Uterus (tissue), 4 donors: Measurements from ENCODE around the gene CCL19. TPM values are rescaled to one million over a fixed set of nuclear protein-coding genes. Genes with fewer than 3 reads are reported as not detected.

ENCODE experiments used
- DNase-seq, 2 donors: peaks; one replicate each; pipeline ENCODE4 v3.0.0-alpha.2; 2019 to 2020
- H3K27ac ChIP-seq, 2 donors: fragments of 200-600 bp; sonication (generic); 1 replicate in 1 of 2; 2 replicates in 1 of 2; pipeline ENCODE4 v1.5.1; 2016 to 2018
- H3K27me3 ChIP-seq, 2 donors: fragments of 200-600 bp; sonication (generic); one replicate each; pipeline ENCODE4 v1.5.1; 2018 to 2019; ENCODE audit warnings: control low read depth in 1 of 2
- H3K36me3 ChIP-seq, 2 donors: fragments of 200-600 bp; sonication (generic); one replicate each; pipeline ENCODE4 v1.5.1; 2019; ENCODE audit warnings: control low read depth in 1 of 2
- H3K4me1 ChIP-seq, 2 donors: fragments of 200-600 bp; sonication (generic); one replicate each; pipeline ENCODE4 v1.5.1; 2018 to 2019; ENCODE audit warnings: control low read depth in 1 of 2
- H3K4me3 ChIP-seq, 2 donors: fragments of 200-600 bp; sonication (generic); 1 replicate in 1 of 2; 2 replicates in 1 of 2; pipeline ENCODE4 v1.5.1; 2018 to 2019; ENCODE audit warnings: mild to moderate bottlenecking in 1 of 2
- H3K9me3 ChIP-seq, 2 donors: fragments of 200-600 bp; sonication (generic); one replicate each; pipeline ENCODE4 v1.5.1; 2019; ENCODE audit warnings: control low read depth in 1 of 2
- POLR2A ChIP-seq, 2 donors: fragments of 450-650 bp; IDR thresholded peaks; one replicate each; pipeline ENCODE4 v1.6.1; 2016; ENCODE audit warnings: antibody characterized with exemption in 2 of 2, mild to moderate bottlenecking in 1 of 2, moderate library complexity in 1 of 2
- intact Hi-C: fragments of 100-400 bp; cut with DNase I; formaldehyde crosslinking; loops from one replicate; pipeline ENCODE4 v1.15.1; 2023; ENCODE audit warnings: low total_unique reads
- total RNA-seq, 4 donors: library from RNA; depleted of rRNA in 3 of 4; stranded (reverse); fragments of >200 nt in 3 of 4; gene quantifications; one replicate each; pipeline versions ENCODE4 v1.1.0 to v1.2.4, GENCODE V29; 2014 to 2023
- TF ChIP-seq, protein P1 (sequence below), 4 experiments: fragments of 200-600 bp in 2 of 4; fragments of 450-650 bp in 2 of 4; sonication (generic) in 2 of 4; IDR thresholded peaks; one replicate each; pipeline ENCODE4 v1.5.1; 2016 to 2019; ENCODE audit warnings: antibody characterized with exemption in 4 of 4, mild to moderate bottlenecking in 2 of 4, moderate library complexity in 1 of 4
- donor health status: DM: yes; HTN: yes; CAD: no.

Gene CCL19
- total RNA-seq, 4 donors from 2014 or later: 0.55 to 1.3 TPM; not detected in 2

DNA sequence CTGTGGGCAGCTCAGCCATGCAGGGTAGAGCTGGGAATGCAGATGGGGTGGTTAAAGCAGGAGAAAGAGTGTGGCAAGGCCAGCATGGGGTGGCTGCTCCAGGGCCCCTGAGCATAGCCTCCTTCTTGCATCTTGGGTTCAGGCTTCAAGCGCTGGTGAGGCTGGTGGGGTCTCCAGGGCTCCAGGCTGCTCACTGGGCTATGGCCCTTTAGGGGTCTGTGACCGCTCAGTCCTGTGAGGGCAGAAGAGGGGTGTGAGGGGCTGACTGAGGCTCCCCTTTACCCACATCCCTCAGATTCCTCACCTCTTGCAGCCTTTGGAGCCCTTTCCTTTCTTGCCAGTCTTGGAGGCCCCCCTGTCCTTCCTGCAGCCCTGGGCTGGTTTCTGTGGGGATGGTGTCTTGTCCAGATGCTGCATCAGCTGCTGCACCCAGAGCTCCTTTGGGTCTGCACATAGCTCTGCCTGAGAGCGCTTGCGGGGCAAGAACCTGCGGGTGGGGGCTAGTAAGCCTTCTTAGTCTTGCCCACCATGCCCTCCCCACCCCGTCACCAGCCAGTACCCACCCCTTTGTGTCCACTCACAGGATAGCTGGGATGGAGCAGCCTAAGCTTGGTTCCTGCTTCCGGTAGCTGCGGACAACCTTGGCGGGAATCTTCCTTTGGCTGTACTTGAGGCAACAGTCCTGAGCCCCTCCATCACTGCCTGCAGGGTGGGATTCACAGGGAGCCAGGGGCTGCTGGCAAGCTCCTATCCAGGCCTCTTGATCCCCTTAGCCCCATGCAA, 18.3 kb upstream of the CCL19 start:
- intact Hi-C loops: loop anchor here (10.0 kb wide), 1 partner anchor 65 kb away; the partner anchor contains the start of gene GALT
- DNase-seq: no peak

DNA sequence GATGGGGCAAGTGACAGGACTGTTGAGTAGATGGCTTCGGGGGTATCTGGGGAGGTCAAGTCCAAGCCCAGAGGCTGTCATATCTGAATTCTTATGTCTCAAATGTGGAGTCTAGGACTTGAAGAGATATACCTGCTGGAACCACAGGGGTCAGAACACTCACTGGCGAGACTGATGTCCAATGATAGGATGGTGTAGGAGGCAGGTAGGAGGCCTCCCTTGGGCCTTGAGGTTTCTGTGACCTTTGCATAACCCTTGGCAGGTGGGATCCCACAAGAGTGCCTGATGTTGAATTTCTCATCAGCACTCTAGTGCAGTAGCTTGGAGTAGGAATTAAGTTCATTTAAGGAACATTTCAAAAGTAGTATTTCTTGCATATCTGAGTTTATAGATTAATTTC, 16.1 kb upstream of the CCL19 start:
- H3K9me3 ChIP-seq: no peaks in the 10 kb centered on the region
- intact Hi-C loops: loop anchor here (10.0 kb wide), 1 partner anchor 62 kb away; the partner anchor contains the start of gene GALT
- DNase-seq: no peak

More for the DNA sequence above, 18.3 kb upstream of the CCL19 start:
- TF ChIP-seq, protein P1, sequence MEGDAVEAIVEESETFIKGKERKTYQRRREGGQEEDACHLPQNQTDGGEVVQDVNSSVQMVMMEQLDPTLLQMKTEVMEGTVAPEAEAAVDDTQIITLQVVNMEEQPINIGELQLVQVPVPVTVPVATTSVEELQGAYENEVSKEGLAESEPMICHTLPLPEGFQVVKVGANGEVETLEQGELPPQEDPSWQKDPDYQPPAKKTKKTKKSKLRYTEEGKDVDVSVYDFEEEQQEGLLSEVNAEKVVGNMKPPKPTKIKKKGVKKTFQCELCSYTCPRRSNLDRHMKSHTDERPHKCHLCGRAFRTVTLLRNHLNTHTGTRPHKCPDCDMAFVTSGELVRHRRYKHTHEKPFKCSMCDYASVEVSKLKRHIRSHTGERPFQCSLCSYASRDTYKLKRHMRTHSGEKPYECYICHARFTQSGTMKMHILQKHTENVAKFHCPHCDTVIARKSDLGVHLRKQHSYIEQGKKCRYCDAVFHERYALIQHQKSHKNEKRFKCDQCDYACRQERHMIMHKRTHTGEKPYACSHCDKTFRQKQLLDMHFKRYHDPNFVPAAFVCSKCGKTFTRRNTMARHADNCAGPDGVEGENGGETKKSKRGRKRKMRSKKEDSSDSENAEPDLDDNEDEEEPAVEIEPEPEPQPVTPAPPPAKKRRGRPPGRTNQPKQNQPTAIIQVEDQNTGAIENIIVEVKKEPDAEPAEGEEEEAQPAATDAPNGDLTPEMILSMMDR (IDR thresholded peaks at IDR 0.05): no peak
- H3K27me3 ChIP-seq: no peaks in the 10 kb centered on the region
- H3K4me3 ChIP-seq: no peak overlapping the region
- no peaks in the 10 kb centered on the region for H3K36me3 ChIP-seq
- H3K27ac ChIP-seq: no peak overlapping the region
- no peaks in the 10 kb centered on the region for H3K9me3 ChIP-seq
- no peaks in the 10 kb centered on the region for H3K4me1 ChIP-seq

DNA sequence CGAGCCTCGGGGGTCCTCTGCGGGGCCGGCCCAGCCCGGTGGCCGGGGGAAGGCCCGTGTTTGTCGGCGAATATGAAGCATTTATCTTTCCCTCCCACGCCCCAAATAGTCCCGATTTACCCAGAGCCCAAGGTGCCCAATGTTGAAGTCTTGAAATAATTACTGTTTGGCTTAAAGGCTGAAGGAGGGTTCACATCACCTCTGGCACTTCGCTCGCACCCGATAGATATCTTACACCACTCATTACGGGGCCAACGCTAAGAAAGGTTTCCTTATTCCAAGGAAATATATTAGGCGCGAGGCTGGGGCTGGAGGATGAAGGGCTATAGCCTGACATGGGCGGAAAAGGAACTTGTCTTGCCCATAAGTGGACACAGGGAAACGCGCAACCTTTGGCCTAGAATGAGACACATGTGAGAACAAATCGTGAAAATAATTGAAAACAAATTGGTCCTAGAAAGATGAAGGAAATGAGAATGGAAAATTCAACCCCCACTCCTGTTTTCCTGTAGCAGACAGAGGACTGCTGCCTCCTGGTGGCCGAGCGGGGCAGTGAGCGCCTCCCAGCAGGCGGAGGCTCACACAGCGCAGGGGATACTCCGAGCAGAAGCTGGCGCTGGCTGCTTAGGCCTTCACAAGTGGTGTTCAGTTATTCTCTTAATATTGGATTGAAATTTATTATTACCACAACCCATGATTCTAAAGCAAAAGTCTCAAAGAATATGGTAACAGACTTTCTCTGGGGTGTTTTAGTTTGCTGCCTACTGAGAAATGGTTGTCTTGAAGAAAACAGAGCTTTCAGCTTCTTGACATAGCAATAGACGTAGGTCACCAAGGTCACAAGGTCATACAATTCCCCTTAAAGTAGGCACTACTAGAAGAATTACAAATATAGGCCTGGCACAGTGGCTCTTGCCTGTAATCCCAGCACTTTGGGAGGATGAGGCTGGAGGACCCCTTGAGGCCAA, 11.0 kb upstream of the CCL19 start:
- peak; percentile 87 to 90 for DNase-seq
- Histone ChIP-seq H3K9me3 (no peaks in the 10 kb centered on the region), H3K4me1 (no peaks in the 10 kb centered on the region), H3K27ac (peak overlapping the region; percentile 78 to 94), H3K36me3 (no peaks in the 10 kb centered on the region), H3K4me3 (peak overlapping the region; percentile 37 to 68), H3K27me3 (no peaks in the 10 kb centered on the region)
- no peak for TF ChIP-seq POLR2A (IDR thresholded peaks at IDR 0.05)
- TF ChIP-seq, protein P1 (IDR thresholded peaks at IDR 0.05): peak; percentile 93 to 99 (median 97)
- intact Hi-C loops: loop anchor here (10.0 kb wide), 1 partner anchor 57 kb away; the partner anchor contains the start of gene GALT

More for the DNA sequence above, 16.1 kb upstream of the CCL19 start:
- TF ChIP-seq, protein P1 (IDR thresholded peaks at IDR 0.05): no peak
- TF ChIP-seq POLR2A (IDR thresholded peaks at IDR 0.05): no peak
- Histone ChIP-seq H3K27ac (no peak overlapping the region), H3K4me3 (no peak overlapping the region), H3K4me1 (no peaks in the 10 kb centered on the region), H3K36me3 (no peaks in the 10 kb centered on the region), H3K27me3 (no peaks in the 10 kb centered on the region)

DNA sequence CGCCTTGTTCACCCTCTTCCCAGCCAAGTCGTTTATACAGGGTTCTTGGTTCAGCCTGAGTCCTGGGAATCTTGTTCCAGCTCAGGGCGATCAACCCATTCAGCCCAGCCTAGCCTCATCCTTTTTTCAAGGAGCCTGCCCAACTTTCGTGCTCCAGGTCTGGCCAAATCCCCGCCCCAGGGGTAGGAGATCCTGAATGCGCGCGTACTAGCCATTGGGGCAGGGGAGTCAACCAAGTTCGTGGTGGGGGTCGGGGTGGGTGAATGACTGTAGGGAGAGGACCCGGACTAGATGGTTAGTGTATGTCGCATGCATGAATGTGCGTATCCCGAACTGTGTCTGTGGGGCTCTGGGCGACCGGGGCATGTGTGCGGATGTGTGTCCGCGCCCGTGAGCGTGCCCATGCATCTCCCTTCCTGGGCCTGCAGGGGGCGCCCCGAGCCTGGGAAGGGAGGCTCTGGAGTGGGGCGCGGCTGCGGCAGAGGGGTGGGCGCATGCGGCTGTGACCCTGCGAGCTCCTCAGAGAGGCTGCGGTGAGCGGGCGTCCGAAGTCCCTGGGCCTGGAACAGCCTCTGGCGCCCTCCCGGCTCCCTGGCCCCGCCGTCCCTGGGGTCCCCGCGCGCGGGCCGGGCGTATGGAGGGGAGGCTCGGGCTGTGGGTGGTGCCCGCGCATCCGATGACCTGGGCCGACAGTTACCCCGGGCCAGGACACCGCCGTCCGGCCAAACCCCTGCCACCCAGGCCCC, 10.1 kb upstream of the CCL19 start:
- no peaks in the 10 kb centered on the region for H3K36me3 ChIP-seq
- H3K4me1 ChIP-seq: no peaks in the 10 kb centered on the region
- DNase-seq: peak; percentile 70 to 76
- no peaks in the 10 kb centered on the region for H3K9me3 ChIP-seq
- peak overlapping the region; percentile 78 to 94 for H3K27ac ChIP-seq
- H3K4me3 ChIP-seq: peak overlapping the region; percentile 37 to 68
- TF ChIP-seq, protein P1 (IDR thresholded peaks at IDR 0.05): peak; percentile 80 to 95 (median 85)
- TF ChIP-seq POLR2A (IDR thresholded peaks at IDR 0.05): peak in 1 of 2 donors; percentile 48
- no peaks in the 10 kb centered on the region for H3K27me3 ChIP-seq
- intact Hi-C loops: loop anchor here (10.0 kb wide), 1 partner anchor 56 kb away; the partner anchor contains the start of gene GALT
